GM11168 (cell line): ENCODE measurements around the gene KLHL33.

Source experiments
- in situ Hi-C: fragments of 300-500 bp; cut with MboI; formaldehyde crosslinking; loops from one replicate; pipeline ENCODE4 v1.12.0; 2022; ENCODE audit warnings: low sequenced_read_pairs; ENCODE audit not compliant: unreplicated experiment

KLHL33 gene, protein sequence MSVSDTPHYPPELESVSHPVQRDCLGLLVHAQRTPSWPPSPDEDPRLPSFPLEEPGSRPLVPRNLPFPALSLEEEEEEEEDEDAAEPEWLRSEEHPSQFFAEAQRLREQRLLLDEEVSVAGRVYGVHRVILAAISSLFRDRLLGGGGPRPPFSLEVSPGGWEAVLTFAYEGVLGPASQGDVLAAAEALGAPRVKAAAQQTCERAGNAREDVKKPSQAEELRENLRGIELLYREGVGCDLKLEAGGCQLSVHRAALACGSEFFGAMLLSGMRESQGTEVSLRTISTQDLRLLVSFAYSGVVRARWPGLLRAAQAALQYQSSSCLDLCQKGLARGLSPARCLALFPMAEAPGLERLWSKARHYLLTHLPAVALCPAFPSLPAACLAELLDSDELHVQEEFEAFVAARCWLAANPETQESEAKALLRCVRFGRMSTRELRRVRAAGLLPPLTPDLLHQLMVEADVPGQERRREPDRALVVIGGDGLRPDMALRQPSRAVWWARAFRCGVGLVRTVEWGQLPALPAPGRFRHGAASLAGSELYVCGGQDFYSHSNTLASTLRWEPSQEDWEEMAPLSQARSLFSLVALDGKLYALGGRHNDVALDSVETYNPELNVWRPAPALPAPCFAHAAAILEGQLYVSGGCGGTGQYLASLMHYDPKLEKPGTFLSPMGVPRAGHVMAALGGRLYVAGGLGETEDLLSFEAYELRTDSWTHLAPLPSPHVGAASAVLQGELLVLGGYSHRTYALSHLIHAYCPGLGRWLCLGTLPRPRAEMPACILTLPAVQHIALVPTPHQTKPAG

DNA sequence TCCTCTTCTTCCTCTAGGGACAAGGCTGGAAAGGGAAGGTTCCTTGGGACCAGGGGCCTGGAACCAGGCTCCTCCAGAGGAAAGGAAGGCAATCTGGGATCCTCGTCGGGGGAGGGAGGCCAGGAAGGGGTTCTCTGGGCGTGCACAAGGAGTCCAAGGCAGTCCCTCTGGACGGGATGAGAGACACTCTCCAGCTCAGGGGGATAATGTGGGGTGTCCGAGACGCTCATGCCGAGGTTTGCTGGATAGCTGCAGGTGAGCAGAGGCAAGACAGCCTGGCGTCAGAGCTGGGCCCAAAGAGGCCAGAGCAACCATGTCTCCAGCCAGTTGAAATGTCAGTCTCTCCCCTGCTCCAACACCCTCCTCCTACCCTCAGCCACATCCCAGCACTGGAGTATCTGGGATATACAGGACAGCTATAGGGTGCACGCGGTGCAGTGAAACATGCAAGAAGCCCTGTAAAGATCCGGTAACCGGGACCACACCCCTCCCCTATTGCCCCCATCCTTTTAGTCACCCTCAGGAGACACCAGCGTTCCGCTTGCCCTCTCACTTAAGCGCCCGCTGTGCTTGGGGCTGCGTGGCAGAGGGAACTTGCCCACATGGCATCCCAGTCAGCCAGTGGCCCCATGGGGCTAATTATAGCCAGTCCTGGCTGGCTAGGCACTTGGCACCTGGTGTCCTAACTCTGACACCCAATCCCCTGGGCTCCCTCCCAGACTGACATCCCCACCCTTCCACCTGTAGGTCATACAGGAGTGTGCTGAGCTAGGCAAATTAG lies at the start of gene KLHL33:
TSS of gene KLHL33 (minus strand) at position 585 of the 781 bp plus-strand sequence. CDS start at position 230, 355 bp downstream.
- in situ Hi-C loops: no loop called here

DNA sequence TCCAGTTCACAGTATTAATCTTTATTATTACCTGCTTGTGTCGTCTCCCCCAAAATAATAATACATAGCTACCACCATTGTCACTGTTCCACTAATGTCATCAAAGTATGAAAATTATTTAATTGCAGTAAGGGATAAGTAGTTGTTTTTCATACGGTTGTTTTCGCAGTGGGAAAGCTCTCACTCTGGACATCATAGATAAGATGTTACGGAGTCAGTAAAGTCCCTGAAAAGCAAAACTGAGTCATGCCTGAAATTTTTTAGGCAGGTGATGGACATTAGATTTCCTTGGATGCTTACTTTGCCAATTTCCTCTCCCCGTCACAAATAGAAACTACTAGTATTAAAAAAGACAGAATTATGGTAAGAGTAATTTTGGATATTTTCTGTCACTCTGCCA lies 46.4 kb upstream of the KLHL33 start:
- in situ Hi-C loops: loop anchor here (5.0 kb wide), 1 partner anchor 110 kb away; the partner anchor contains the start of gene RNASE12

- in situ Hi-C loops: no loop called here
Observed at GRCh38 chr14:20478894-20479293, 42.9 kb upstream of the KLHL33 start.

GRCh38 chr14:20477211-20477876 lies 41.4 kb upstream of the KLHL33 start:
- in situ Hi-C loops: no loop called here

DNA sequence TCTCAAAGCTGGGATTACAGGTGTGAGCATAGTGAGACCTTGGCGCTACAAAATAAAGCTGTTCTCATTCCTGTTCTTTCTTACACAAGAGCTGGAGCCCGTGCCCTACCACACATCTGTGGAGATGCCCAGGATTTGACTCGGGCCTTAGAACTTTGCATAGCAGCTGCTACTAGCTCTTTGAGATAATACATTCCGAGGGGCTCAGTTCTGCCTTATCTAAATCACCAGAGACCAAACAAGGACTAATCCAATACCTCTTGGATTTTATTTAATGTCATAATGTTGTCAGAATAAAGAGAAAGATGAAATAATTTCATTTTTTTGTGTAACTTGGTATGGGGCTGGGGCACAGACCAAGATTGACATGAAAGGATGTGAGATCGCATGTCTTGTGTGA lies 40.8 kb upstream of the KLHL33 start:
- in situ Hi-C loops: no loop called here

- in situ Hi-C loops: no loop called here
Observed at GRCh38 chr14:20472536-20473169, 36.7 kb upstream of the KLHL33 start.

- in situ Hi-C loops: no loop called here
Observed at GRCh38 chr14:20470603-20470901, 34.6 kb upstream of the KLHL33 start.

- in situ Hi-C loops: no loop called here
Observed at GRCh38 chr14:20469890-20470602, 34.1 kb upstream of the KLHL33 start.

DNA sequence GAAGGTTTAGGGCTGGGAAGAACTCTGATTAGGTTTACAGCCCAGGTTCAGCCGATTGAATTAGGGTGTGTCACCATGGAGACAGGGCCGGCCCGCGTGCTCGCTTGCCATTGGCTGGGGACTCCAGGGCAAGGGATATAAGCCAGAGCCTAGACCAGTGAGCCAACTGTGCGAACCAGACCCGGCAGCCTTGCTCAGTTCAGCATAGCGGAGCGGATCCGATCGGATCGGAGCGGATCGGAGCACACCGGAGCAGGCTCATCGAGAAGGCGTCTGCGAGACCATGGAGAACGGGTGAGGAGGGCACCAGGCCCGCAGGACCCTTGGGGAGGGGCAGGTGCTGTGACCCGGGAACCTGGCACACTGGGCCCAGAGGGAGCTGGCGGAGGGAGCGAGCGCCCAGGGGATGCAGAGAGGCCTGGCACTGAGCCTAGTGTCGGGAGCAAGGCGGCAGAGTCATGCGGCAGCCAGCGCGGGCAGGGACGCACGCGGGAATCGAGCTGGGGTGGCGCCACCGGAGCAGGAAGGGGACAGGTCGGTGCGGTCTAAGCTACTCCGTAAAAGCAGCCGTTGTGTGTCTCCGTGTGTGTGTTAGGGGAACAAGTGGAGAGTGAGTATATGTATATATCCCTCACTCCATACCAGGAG lies 33.4 kb upstream of the KLHL33 start, which contains the start of gene PNP:
TSS of gene PNP (plus strand) at position 165 of the 648 bp plus-strand sequence. CDS start at position 284, 119 bp downstream.
- in situ Hi-C loops: no loop called here

DNA sequence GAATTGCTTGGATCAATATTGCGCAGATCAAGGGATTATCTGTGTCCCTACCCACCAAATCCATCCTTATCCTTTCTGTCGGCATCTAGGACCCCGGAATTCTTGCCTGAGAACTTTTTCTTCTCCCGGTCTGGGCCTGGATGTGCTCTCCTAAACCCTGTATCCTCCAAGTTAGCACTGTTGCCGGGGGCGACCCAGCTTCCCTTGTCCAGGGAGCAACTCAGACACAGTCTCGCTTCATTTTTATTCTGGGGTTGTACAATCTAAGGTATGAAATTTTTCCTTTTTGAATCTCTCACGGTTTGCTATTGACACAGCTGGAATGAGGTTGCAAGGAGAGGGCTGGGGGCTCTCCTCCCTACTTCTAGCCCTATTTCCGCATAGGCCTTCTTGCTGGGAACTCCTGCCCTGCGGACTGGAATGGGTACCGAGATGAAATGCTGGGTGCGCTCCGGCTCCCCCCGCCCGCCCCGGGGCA lies 32.8 kb upstream of the KLHL33 start:
- in situ Hi-C loops: no loop called here

DNA sequence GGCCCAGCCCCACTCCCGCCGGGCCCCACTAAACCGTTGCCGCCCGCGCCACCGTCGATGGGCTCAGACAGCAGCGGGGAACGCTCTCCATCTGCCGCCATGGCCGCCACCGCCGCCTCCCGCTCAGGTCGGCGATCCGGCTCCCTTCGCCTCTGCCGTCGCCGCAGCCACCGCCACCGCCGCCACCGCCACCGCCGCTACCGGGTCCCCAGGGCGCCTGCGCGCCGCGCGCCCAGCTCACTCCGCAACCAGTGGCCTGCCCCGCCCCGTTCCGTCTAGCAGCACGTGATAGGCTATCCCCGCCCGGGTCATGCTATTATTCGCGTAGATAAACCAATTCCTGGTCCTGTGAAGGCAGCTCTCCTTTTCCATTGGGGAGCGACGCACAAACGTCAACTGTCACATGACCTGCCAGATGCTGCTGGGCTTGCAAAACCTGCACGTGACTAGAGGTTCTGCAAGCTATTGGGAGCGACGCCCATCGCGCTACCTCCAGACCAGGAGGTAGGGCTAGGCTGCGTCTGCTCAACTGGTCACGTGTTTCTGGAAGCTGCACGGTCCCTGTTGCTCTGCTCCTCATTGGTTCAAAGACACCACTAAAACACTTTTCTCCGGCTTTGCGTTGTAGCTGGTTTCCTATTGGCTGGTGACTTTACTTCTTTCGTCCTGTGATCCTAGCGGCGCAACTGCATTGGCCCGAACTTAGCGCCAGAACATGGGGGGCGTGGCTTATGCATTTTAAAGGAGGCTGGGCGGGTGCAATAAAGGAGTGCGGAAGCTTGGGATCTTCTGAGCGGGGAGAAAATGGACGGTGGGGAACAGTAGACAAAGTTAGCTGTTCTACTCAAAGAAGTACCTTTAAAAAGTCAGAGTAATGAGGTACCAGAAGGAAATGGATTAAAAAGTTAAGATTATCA lies 25.5 kb upstream of the KLHL33 start, which contains the start of gene PIP4P1:
TSS of gene PIP4P1 (minus strand) at position 210 of the 917 bp plus-strand sequence. CDS start at position 101, 109 bp downstream.
- in situ Hi-C loops: no loop called here

DNA sequence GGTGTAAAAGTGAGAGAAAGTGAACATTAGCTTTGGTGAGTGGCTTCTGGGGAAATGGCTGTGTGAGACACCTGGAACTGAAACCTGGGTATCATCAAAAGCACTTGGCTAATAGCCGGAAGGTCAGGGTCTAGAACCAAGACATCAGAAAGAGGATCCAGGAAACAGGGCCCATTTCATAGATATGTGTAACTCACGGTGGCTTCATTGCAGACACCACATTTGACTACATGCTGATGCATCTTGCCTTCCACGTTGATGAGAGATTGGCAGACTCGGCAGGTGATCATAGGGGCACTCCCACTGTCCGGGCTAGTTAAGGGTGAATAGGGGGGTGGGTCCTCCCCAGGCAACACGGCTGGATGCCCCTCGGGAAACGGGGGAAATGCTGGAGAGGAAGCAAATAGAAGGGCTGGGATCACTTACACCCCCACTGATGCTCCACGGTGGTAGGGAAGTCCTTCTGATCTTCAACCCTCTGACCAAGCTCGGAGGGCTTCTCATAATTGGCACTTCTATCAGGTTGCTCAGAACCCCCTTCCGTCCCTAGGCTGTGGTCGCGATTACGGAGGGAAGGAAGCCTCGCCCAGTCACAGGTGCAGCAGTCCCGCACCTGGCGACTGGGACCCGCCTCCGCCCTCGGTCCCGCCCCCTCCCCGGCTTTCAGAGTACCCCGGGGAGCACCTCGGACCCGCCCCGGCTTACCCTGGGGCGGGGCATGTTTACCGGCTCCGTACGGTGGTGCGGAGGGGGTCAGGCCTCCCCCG lies 24.7 kb upstream of the KLHL33 start:
- in situ Hi-C loops: no loop called here

- in situ Hi-C loops: no loop called here
Observed at GRCh38 chr14:20458031-20458789, 22.2 kb upstream of the KLHL33 start.

DNA sequence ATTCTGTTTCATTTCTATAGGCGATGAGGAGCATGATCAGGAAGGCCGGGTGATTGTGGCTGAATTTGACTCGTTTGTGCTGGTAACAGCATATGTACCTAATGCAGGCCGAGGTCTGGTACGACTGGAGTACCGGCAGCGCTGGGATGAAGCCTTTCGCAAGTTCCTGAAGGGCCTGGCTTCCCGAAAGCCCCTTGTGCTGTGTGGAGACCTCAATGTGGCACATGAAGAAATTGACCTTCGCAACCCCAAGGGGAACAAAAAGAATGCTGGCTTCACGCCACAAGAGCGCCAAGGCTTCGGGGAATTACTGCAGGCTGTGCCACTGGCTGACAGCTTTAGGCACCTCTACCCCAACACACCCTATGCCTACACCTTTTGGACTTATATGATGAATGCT lies 21.0 kb upstream of the KLHL33 start:
- in situ Hi-C loops: no loop called here

- in situ Hi-C loops: no loop called here
Observed at GRCh38 chr14:20455355-20456300, 19.7 kb upstream of the KLHL33 start.
